HEK293 (cell line): Measurements from ENCODE around the gene CYP39A1.

ENCODE experiments used
- CTCF ChIA-PET: fragments of 350-600 bp; formaldehyde crosslinking; extraction: SDS; loops from one replicate; lab custom pipeline; 2021; ENCODE audit warnings: antibody characterized with exemption; lab: Yijun Ruan, JAX
- POLR2A ChIA-PET: fragments of 300-600 bp; formaldehyde crosslinking; extraction: SDS; loops from one replicate; lab custom pipeline; 2020; ENCODE audit warnings: antibody characterized with exemption, inconsistent platforms; lab: Yijun Ruan, JAX
- H3K27ac ChIP-seq: fragments of 200-500 bp; sonication (Bioruptor generic); 2 replicates; pipeline ENCODE4 v1.5.1; 2014; ENCODE audit warnings: low read depth, low read length, control low read depth, inconsistent platforms; ENCODE audit errors: extremely low read depth
- H3K36me3 ChIP-seq, 2 experiments: fragments of 200-500 bp in 1 of 2; sonication (Bioruptor generic) in 1 of 2; 1 replicate in 1 of 2; 2 replicates in 1 of 2; pipeline ENCODE4 v1.5.1; 2014 to 2017; ENCODE audit warnings: inconsistent platforms in 2 of 2, low read length in 2 of 2; ENCODE audit not compliant: control insufficient read depth in 2 of 2, insufficient read depth in 1 of 2
- H3K4me1 ChIP-seq: fragments of 200-500 bp; sonication (Bioruptor generic); 2 replicates; pipeline ENCODE4 v1.5.1; 2014; ENCODE audit warnings: mild to moderate bottlenecking, low read length, inconsistent platforms; ENCODE audit not compliant: control insufficient read depth, insufficient read depth
- H3K4me3 ChIP-seq: 2 replicates; pipeline ENCODE4 v1.5.1; 2011; ENCODE audit warnings: low read depth, mild to moderate bottlenecking, control low read depth, low read length, moderate library complexity
- H3K9me3 ChIP-seq: fragments of 200-500 bp; sonication (Bioruptor generic); 2 replicates; pipeline ENCODE4 v1.5.1; 2014; ENCODE audit warnings: low read depth, low read length, inconsistent platforms; ENCODE audit not compliant: control insufficient read depth, insufficient read depth
- GFI1B ChIP-seq: fragments of 450-650 bp; formaldehyde crosslinking; IDR thresholded peaks from 2 replicates; pipeline ENCODE4 v1.5.1; 2016; ENCODE audit warnings: missing biosample characterization, missing genetic modification characterization
- KLF16 ChIP-seq: fragments of 450-650 bp; formaldehyde crosslinking; IDR thresholded peaks from 2 replicates; pipeline ENCODE4 v1.5.1; 2017; ENCODE audit warnings: missing biosample characterization, missing genetic modification characterization
- KLF7 ChIP-seq: fragments of 450-650 bp; formaldehyde crosslinking; IDR thresholded peaks from 2 replicates; pipeline ENCODE4 v1.5.1; 2016; ENCODE audit warnings: missing biosample characterization, missing genetic modification characterization, borderline replicate concordance
- PRDM1 ChIP-seq: fragments of 450-650 bp; formaldehyde crosslinking; IDR thresholded peaks from 2 replicates; pipeline ENCODE4; 2016; ENCODE audit warnings: missing biosample characterization, missing genetic modification characterization
- PRDM2 ChIP-seq: fragments of 450-650 bp; formaldehyde crosslinking; IDR thresholded peaks from 2 replicates; pipeline ENCODE4 v1.5.1; 2016; ENCODE audit warnings: missing biosample characterization, missing genetic modification characterization, borderline replicate concordance
- TRIM28 ChIP-seq: IDR thresholded peaks from 2 replicates; pipeline ENCODE4 v1.6.1; 2011; ENCODE audit warnings: low read length, control low read depth, borderline replicate concordance
- ZBTB1 ChIP-seq: fragments of 450-650 bp; formaldehyde crosslinking; IDR thresholded peaks from 2 replicates; pipeline ENCODE4 v1.5.1; 2016; ENCODE audit warnings: missing biosample characterization, missing genetic modification characterization
- ZBTB49 ChIP-seq: fragments of 450-650 bp; formaldehyde crosslinking; IDR thresholded peaks from 2 replicates; pipeline ENCODE4 v1.5.1; 2016; ENCODE audit warnings: missing biosample characterization, missing genetic modification characterization, low read depth
- ZNF133 ChIP-seq: fragments of 450-650 bp; formaldehyde crosslinking; IDR thresholded peaks from 2 replicates; pipeline ENCODE4 v1.5.1; 2016; ENCODE audit warnings: missing biosample characterization, missing genetic modification characterization
- ZNF140 ChIP-seq: fragments of 450-650 bp; formaldehyde crosslinking; IDR thresholded peaks from 2 replicates; pipeline ENCODE4 v1.5.1; 2016; ENCODE audit warnings: missing biosample characterization, missing genetic modification characterization
- ZNF280D ChIP-seq: fragments of 450-650 bp; formaldehyde crosslinking; IDR thresholded peaks from 2 replicates; pipeline ENCODE4 v1.5.1; 2016; ENCODE audit warnings: missing biosample characterization, missing genetic modification characterization
- ZNF292 ChIP-seq: fragments of 450-650 bp; formaldehyde crosslinking; IDR thresholded peaks from 2 replicates; pipeline ENCODE4 v1.5.1; 2016; ENCODE audit warnings: low read depth, missing biosample characterization, missing genetic modification characterization, borderline replicate concordance
- ZNF335 ChIP-seq: fragments of 450-650 bp; formaldehyde crosslinking; conservative IDR thresholded peaks from 2 replicates; pipeline ENCODE4 v1.5.1; 2016; ENCODE audit warnings: missing biosample characterization, missing genetic modification characterization
- ZNF350 ChIP-seq: fragments of 450-650 bp; formaldehyde crosslinking; IDR thresholded peaks from 2 replicates; pipeline ENCODE4 v1.5.0; 2017; ENCODE audit warnings: missing biosample characterization, mild to moderate bottlenecking, missing genetic modification characterization
- ZNF398 ChIP-seq: fragments of 450-650 bp; formaldehyde crosslinking; IDR thresholded peaks from 2 replicates; pipeline ENCODE4 v1.5.1; 2017; ENCODE audit warnings: missing biosample characterization, missing genetic modification characterization
- ZNF521 ChIP-seq: fragments of 450-650 bp; formaldehyde crosslinking; IDR thresholded peaks from 2 replicates; pipeline ENCODE4 v1.5.1; 2017; ENCODE audit warnings: missing biosample characterization, mild to moderate bottlenecking, missing genetic modification characterization
- ZSCAN4 ChIP-seq: fragments of 450-650 bp; formaldehyde crosslinking; IDR thresholded peaks from 2 replicates; pipeline ENCODE4 v1.5.1; 2017; ENCODE audit warnings: missing biosample characterization, missing genetic modification characterization
- TF ChIP-seq, protein P1 (sequence below): fragments of 450-650 bp; formaldehyde crosslinking; IDR thresholded peaks from 2 replicates; pipeline ENCODE4 v1.5.1; 2016; ENCODE audit warnings: missing biosample characterization, missing genetic modification characterization

CYP39A1 gene

DNA sequence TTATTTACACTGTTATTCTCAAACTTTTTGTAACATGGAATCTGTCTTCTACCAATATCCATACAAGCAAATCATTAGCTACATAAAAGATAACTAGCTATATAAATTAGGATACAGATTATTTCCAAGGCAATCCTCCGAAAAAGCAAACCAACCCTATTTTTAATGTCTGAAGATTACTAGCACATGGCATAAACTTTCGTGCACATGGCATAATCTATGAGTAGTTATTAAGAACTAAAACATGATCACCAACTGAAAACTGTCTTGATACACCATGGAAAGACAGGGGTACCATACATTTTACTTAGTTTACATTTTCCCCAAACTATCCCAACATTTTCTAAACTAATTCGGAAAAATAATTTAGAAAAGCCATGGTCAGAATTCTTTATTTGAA, 54.4 kb downstream of the CYP39A1 start:
- H3K27ac ChIP-seq = no peak overlapping the region
- no peaks in the 10 kb centered on the region for H3K4me1 ChIP-seq
- no peak for TF ChIP-seq KLF7 (tag by site-specific recombination)
- TF ChIP-seq TRIM28 = no peak
- no peak for TF ChIP-seq KLF16 (tag by site-specific recombination)
- TF ChIP-seq, protein P1, sequence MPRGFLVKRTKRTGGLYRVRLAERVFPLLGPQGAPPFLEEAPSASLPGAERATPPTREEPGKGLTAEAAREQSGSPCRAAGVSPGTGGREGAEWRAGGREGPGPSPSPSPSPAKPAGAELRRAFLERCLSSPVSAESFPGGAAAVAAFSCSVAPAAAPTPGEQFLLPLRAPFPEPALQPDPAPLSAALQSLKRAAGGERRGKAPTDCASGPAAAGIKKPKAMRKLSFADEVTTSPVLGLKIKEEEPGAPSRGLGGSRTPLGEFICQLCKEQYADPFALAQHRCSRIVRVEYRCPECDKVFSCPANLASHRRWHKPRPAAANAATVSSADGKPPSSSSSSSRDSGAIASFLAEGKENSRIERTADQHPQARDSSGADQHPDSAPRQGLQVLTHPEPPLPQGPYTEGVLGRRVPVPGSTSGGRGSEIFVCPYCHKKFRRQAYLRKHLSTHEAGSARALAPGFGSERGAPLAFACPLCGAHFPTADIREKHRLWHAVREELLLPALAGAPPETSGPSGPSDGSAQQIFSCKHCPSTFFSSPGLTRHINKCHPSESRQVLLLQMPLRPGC = no peak
- no peak for TF ChIP-seq ZNF398
- no peak for TF ChIP-seq ZNF292
- no peak for TF ChIP-seq ZNF521
- no peak for TF ChIP-seq ZSCAN4 (tag by site-specific recombination)
- no peak for TF ChIP-seq GFI1B (tag by site-specific recombination)
- TF ChIP-seq ZBTB49 (tag by site-specific recombination) = no peak
- TF ChIP-seq ZNF350 (tag by site-specific recombination) = no peak
- no peak for TF ChIP-seq ZBTB1 (tag by site-specific recombination)
- TF ChIP-seq, all 188 proteins: peak for 0
- no peak overlapping the region for H3K4me3 ChIP-seq
- ChIA-PET CTCF (no interaction called here), POLR2A (no interaction called here)
- no peaks in the 10 kb centered on the region; the same call in none of the 2 replicates for H3K9me3 ChIP-seq
- H3K36me3 ChIP-seq = no peaks in the 10 kb centered on the region

- no peak overlapping the region for H3K27ac ChIP-seq
- ChIA-PET CTCF (no interaction called here), POLR2A (no interaction called here)
- no peak overlapping the region for H3K4me3 ChIP-seq
- H3K4me1 ChIP-seq = no peaks in the 10 kb centered on the region
- H3K36me3 ChIP-seq = no peaks in the 10 kb centered on the region
- H3K9me3 ChIP-seq = no peaks in the 10 kb centered on the region; the same call in none of the 2 replicates
- TF ChIP-seq PRDM1 (no peak), ZNF335 (no peak), ZNF133 (tag by site-specific recombination) (no peak), ZNF140 (tag by site-specific recombination) (no peak), PRDM2 (no peak), ZNF280D (tag by site-specific recombination) (no peak)
Measured at GRCh38 chr6:46592740-46593139, 59.9 kb downstream of the CYP39A1 start.
